ENCODE data around the gene SCAF4. TPM values are rescaled to one million over a fixed set of nuclear protein-coding genes. Genes with fewer than 3 reads are reported as not detected.

The SCAF4 gene
- total and polyA plus RNA-seq, 9 of the 15 experiments (the other 6 are each of a cell fraction or from before 2014, with no cell fraction given), result 2.3 to 55.7 (median 17.2) TPM

DNA sequence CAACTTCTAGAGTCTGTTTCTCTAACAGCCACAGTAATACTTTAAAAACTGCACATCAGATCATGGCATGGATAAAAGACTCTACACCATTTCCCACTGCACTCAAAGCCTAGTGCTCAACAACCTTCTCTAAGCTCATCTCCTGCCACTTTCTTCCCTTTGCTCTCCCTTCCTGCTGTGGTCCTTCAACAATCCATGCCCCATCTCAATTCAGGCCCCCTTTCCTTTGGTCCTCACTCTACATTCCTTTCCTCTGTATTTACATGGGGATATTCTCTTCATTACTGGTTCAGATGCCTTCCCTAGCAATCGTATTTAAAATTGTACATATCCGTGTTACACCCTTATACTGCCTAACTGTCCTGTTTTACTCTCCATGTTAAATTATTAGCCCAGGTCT, 53.4 kb downstream of the SCAF4 start (continued):
- TF ChIP-seq, protein P1, sequence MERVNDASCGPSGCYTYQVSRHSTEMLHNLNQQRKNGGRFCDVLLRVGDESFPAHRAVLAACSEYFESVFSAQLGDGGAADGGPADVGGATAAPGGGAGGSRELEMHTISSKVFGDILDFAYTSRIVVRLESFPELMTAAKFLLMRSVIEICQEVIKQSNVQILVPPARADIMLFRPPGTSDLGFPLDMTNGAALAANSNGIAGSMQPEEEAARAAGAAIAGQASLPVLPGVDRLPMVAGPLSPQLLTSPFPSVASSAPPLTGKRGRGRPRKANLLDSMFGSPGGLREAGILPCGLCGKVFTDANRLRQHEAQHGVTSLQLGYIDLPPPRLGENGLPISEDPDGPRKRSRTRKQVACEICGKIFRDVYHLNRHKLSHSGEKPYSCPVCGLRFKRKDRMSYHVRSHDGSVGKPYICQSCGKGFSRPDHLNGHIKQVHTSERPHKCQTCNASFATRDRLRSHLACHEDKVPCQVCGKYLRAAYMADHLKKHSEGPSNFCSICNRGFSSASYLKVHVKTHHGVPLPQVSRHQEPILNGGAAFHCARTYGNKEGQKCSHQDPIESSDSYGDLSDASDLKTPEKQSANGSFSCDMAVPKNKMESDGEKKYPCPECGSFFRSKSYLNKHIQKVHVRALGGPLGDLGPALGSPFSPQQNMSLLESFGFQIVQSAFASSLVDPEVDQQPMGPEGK (CRISPR knock-in tag; IDR thresholded peaks at IDR 0.05; ENCODE audit: borderline replicate concordance), result no peak
- TF ChIP-seq POLR2AphosphoS5 (IDR thresholded peaks at IDR 0.05; ENCODE audit: control insufficient read depth, insufficient read depth, low read depth, low read length), result peak; percentile 31; the same call in 1 of the 2 replicates
- TF ChIP-seq SMAD3 (CRISPR knock-in tag; conservative IDR thresholded peaks at IDR 0.05), result no peak
- peak; percentile 75 for TF ChIP-seq POLR2A (conservative IDR thresholded peaks at IDR 0.05)
- 0 out of 2 replicates have a peak, but pooled peaks have one; percentile 63 for TF ChIP-seq OTX1 (CRISPR knock-in tag; IDR thresholded peaks at IDR 0.05)
- TF ChIP-seq CBX3 (IDR thresholded peaks at IDR 0.05; ENCODE audit: borderline replicate concordance in 1 of 2, low read length in 2 of 2), result no peak
- TF ChIP-seq BRCA1 (IDR thresholded peaks at IDR 0.05), result no peak
- no peak for TF ChIP-seq BRCA1 (CRISPR knock-in tag; IDR thresholded peaks at IDR 0.05)
- TF ChIP-seq MAZ (CRISPR knock-in tag; conservative IDR thresholded peaks at IDR 0.05 in 1 of 2, IDR thresholded peaks at IDR 0.05 in 1 of 2), result 0 out of 4 replicates have a peak, but pooled peaks of 1 of the 2 experiments have one; percentile 15
- TF ChIP-seq POLR2B (IDR thresholded peaks at IDR 0.05; ENCODE audit: low read depth, partially characterized antibody), result peak; percentile 62
- TF ChIP-seq, protein P2, sequence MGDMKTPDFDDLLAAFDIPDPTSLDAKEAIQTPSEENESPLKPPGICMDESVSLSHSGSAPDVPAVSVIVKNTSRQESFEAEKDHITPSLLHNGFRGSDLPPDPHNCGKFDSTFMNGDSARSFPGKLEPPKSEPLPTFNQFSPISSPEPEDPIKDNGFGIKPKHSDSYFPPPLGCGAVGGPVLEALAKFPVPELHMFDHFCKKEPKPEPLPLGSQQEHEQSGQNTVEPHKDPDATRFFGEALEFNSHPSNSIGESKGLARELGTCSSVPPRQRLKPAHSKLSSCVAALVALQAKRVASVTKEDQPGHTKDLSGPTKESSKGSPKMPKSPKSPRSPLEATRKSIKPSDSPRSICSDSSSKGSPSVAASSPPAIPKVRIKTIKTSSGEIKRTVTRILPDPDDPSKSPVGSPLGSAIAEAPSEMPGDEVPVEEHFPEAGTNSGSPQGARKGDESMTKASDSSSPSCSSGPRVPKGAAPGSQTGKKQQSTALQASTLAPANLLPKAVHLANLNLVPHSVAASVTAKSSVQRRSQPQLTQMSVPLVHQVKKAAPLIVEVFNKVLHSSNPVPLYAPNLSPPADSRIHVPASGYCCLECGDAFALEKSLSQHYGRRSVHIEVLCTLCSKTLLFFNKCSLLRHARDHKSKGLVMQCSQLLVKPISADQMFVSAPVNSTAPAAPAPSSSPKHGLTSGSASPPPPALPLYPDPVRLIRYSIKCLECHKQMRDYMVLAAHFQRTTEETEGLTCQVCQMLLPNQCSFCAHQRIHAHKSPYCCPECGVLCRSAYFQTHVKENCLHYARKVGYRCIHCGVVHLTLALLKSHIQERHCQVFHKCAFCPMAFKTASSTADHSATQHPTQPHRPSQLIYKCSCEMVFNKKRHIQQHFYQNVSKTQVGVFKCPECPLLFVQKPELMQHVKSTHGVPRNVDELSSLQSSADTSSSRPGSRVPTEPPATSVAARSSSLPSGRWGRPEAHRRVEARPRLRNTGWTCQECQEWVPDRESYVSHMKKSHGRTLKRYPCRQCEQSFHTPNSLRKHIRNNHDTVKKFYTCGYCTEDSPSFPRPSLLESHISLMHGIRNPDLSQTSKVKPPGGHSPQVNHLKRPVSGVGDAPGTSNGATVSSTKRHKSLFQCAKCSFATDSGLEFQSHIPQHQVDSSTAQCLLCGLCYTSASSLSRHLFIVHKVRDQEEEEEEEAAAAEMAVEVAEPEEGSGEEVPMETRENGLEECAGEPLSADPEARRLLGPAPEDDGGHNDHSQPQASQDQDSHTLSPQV (IDR thresholded peaks at IDR 0.05), result no peak
- TF ChIP-seq ELF1 (tag; IDR thresholded peaks at IDR 0.05), result no peak
- no peak for TF ChIP-seq BCOR (IDR thresholded peaks at IDR 0.05)
- no peak for TF ChIP-seq RFX5 (IDR thresholded peaks at IDR 0.05; ENCODE audit: low read depth, low read length)
- TF ChIP-seq TBP (optimal IDR thresholded peaks at IDR 0.05; ENCODE audit: low read depth, low read length), result no peak
- no peak for TF ChIP-seq NFXL1 (CRISPR knock-in tag; IDR thresholded peaks at IDR 0.05)
- TF ChIP-seq ZNF507 (tag; conservative IDR thresholded peaks at IDR 0.05), result no peak
- no peak for TF ChIP-seq SREBF2 (CRISPR knock-in tag; IDR thresholded peaks at IDR 0.05)
- TF ChIP-seq ARID3A (IDR thresholded peaks at IDR 0.05; ENCODE audit: borderline replicate concordance, low read depth, low read length), result no peak
- TF ChIP-seq ERF (CRISPR knock-in tag; IDR thresholded peaks at IDR 0.05), result no peak
- no peak for TF ChIP-seq MXD1 (CRISPR knock-in tag; IDR thresholded peaks at IDR 0.05; ENCODE audit: borderline replicate concordance, poor library complexity, severe bottlenecking)
- TF ChIP-seq KDM2B (CRISPR knock-in tag; IDR thresholded peaks at IDR 0.05), result no peak

Data from K562 (cell line).